ENCODE data around the gene TEAD1. TPM values are rescaled to one million over a fixed set of nuclear protein-coding genes. Genes with fewer than 3 reads are reported as not detected.

Gene TEAD1
- total RNA-seq, result 17.6 and 18.7 TPM in 2 replicates

DNA sequence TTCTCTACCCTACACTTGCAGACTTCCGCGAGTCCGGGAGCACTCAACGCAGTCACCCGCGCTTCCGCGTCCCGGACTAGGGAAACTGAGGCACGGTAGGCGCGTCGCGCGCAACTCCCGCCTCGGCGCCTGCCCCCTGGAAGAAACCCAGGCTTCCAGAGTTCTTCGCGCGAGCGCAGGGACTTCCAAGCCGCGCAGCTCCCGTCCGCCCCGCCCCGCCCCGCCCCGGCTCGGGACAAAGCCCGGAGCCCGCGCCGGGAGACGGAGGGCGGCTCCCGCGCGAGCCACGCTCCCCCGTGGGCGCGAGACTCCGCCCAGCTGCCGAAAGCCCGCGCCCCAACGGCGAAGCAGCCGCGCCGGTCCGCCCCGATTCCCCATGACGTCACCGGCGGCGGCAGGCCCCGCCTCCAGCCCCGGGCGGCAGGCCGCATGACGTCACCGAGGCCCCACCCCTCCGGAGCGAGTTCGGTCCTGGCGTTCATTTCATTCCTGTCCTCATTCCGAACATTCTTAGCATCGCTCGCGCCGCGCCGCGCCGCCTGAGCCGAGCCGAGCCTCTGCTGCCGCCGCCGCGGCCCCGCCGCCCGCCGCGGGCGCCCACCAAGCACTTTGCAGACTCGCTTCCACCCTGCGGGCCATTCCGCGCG is at the start of gene TEAD1:
TEAD1 (plus strand) TSS at position 498 of the 647 bp plus-strand sequence.
- TF ChIP-seq, protein P1, sequence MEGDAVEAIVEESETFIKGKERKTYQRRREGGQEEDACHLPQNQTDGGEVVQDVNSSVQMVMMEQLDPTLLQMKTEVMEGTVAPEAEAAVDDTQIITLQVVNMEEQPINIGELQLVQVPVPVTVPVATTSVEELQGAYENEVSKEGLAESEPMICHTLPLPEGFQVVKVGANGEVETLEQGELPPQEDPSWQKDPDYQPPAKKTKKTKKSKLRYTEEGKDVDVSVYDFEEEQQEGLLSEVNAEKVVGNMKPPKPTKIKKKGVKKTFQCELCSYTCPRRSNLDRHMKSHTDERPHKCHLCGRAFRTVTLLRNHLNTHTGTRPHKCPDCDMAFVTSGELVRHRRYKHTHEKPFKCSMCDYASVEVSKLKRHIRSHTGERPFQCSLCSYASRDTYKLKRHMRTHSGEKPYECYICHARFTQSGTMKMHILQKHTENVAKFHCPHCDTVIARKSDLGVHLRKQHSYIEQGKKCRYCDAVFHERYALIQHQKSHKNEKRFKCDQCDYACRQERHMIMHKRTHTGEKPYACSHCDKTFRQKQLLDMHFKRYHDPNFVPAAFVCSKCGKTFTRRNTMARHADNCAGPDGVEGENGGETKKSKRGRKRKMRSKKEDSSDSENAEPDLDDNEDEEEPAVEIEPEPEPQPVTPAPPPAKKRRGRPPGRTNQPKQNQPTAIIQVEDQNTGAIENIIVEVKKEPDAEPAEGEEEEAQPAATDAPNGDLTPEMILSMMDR (IDR thresholded peaks at IDR 0.05; ENCODE audit: insufficient read depth, low read length, severe bottlenecking), result no peak
- DNase-seq (ENCODE audit: low read depth) (peak; percentile 76), FAIRE-seq (no peak)
- Histone ChIP-seq H3K27me3 (ENCODE audit: control insufficient read depth, insufficient read depth, low read length) (no peaks in the 10 kb centered on the region), H3K36me3 (ENCODE audit: control insufficient read depth, insufficient read depth, low read length) (no peaks in the 10 kb centered on the region), H3K4me3 (ENCODE audit: low read depth, low read length) (peak within 1 kb of the TSS; percentile 62)

DNA sequence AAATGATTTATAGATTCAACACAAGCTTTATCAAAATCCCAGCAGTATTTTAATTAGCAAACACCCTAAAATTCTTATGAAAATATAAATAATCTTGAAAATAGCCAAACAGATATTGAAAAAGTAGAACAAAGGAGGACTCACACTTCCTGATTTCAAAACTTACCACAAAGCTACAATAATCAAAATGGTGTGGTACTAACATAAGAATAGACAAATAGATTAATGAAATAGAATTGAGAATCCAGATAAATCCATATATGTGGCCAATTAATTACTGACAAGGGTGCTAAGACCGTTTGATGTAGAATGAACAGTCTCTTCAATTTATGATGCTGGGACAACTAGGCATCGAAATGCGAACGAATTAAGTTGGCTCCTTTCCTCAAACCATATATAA is 49.6 kb upstream of the TEAD1 start:
- DNase-seq (ENCODE audit: low read depth), result no peak
- Histone ChIP-seq H3K36me3 (ENCODE audit: control insufficient read depth, insufficient read depth, low read length) (no peaks in the 10 kb centered on the region), H3K4me3 (ENCODE audit: low read depth, low read length) (no peak overlapping the region), H3K27me3 (ENCODE audit: control insufficient read depth, insufficient read depth, low read length) (no peaks in the 10 kb centered on the region)
- no peak for FAIRE-seq
- TF ChIP-seq, protein P1 (IDR thresholded peaks at IDR 0.05; ENCODE audit: insufficient read depth, low read length, severe bottlenecking), result no peak

DNA sequence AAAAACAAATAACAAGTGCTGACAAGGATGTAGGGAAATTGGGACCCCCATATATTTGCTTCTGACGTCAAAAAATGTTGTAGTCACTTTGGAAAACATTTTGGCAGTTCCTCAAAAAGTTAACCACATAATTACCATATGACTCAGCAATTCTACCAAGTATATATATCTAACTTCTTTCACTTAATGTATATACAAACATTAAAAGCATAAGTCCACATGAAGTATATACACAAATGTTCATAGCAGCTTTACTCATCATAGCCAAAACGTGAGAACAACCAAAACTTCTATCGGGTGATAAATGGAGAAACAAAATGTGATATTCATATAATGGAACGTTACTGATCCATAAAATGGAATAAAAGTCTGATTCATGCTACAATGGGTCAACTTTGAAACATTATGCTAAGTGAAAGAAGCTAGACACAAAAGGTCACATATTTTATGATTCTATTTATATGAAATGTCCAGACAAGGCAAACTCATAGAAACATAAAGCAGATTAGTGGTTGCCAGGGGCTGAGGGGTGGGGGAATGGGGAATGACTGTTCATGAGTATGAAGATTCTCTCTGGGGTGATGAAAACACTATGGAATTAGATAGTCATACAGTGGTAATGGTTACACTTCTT is 48.7 kb upstream of the TEAD1 start:
- no peaks in the 10 kb centered on the region for H3K27me3 ChIP-seq (ENCODE audit: control insufficient read depth, insufficient read depth, low read length)
- DNase-seq (ENCODE audit: low read depth) (peak; percentile 66), FAIRE-seq (no peak)
- H3K4me3 ChIP-seq (ENCODE audit: low read depth, low read length), result no peak overlapping the region
- no peaks in the 10 kb centered on the region for H3K36me3 ChIP-seq (ENCODE audit: control insufficient read depth, insufficient read depth, low read length)
- TF ChIP-seq, protein P1 (IDR thresholded peaks at IDR 0.05; ENCODE audit: insufficient read depth, low read length, severe bottlenecking), result no peak

DNA sequence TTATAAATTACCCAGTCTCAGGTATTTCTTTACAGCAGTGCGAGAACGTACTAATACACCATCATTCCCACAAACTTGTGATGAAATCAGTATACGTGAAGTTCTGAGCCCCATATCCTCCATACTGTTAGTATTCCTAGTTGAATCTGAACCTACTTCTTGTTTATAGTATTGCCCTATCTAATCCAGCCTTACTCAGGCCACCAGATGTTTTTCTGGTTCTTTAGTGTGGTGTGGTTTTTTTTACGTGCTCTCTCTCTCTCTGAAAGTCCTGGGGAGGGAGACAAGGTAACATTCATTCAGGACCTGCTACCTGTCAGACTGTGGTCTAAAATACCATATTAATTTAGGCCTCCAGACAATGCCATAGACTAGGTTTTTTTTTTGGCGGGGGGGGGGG is 47.6 kb upstream of the TEAD1 start:
- Histone ChIP-seq H3K36me3 (ENCODE audit: control insufficient read depth, insufficient read depth, low read length) (no peaks in the 10 kb centered on the region), H3K4me3 (ENCODE audit: low read depth, low read length) (no peak overlapping the region), H3K27me3 (ENCODE audit: control insufficient read depth, insufficient read depth, low read length) (no peaks in the 10 kb centered on the region)
- DNase-seq (ENCODE audit: low read depth) (no peak), FAIRE-seq (no peak)
- TF ChIP-seq, protein P1 (IDR thresholded peaks at IDR 0.05; ENCODE audit: insufficient read depth, low read length, severe bottlenecking), result no peak

DNA sequence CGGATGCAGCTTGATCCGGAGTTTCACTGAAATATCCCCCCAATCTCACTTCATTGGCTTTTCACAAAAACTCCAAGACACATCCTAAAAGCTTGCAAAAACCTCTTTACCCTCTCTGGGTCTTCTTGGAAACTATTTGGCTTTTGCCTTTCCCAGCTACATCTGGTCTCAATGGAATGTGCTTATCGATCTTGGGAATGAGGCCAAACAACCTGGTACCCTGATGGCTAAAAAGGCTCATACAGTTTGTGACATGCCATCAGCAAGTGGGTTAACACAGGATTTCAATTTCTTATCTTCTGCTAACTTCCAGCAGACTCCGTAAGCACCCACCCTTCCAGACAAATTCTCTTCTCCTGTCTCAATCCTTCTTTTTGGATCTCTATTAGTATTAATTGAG is 45.9 kb upstream of the TEAD1 start:
- DNase-seq (ENCODE audit: low read depth) (no peak), FAIRE-seq (no peak)
- TF ChIP-seq, protein P1 (IDR thresholded peaks at IDR 0.05; ENCODE audit: insufficient read depth, low read length, severe bottlenecking), result no peak
- H3K36me3 ChIP-seq (ENCODE audit: control insufficient read depth, insufficient read depth, low read length), result no peaks in the 10 kb centered on the region
- no peak overlapping the region for H3K4me3 ChIP-seq (ENCODE audit: low read depth, low read length)
- no peaks in the 10 kb centered on the region for H3K27me3 ChIP-seq (ENCODE audit: control insufficient read depth, insufficient read depth, low read length)

Data from bronchial epithelial cell (primary cell).